Measurements from ENCODE around the gene GNB1.
"Not testable (repeated sequence)": the region's sequence is repeated elsewhere in the genome, so short reads cannot be mapped to it uniquely, and the experiment has no call there.

GNB1 gene

GRCh38 chr1:1889847-1890505 is 911 bp downstream of the GNB1 start:
- DNase-seq: peak; percentile 80

GRCh38 chr1:1889090-1889750 is 1.7 kb downstream of the GNB1 start:
- DNase-seq: no peak

- not testable (repeated sequence) for DNase-seq
These were observed 7.0 kb downstream of the GNB1 start for GRCh38 chr1:1883890-1884289.

- no peak for DNase-seq
These were observed 7.6 kb downstream of the GNB1 start for GRCh38 chr1:1883092-1883873.

- DNase-seq: no peak
These were observed 9.2 kb downstream of the GNB1 start for GRCh38 chr1:1881727-1882126.

- DNase-seq: no peak
These were observed 10.1 kb downstream of the GNB1 start for GRCh38 chr1:1880617-1881312.

- no peak for DNase-seq
These were observed 10.9 kb downstream of the GNB1 start for GRCh38 chr1:1879942-1880341.

GRCh38 chr1:1877865-1878436 is 12.9 kb downstream of the GNB1 start:
- DNase-seq: peak; percentile 79

- no peak for DNase-seq
These were observed 14.5 kb downstream of the GNB1 start for GRCh38 chr1:1876335-1876930.

GRCh38 chr1:1875932-1876331 is 15.0 kb downstream of the GNB1 start:
- no peak for DNase-seq

- no peak for DNase-seq
These were observed 16.0 kb downstream of the GNB1 start for GRCh38 chr1:1874901-1875300.

- DNase-seq: no peak
These were observed 17.7 kb downstream of the GNB1 start for GRCh38 chr1:1873186-1873585.

- no peak for DNase-seq
These were observed 18.4 kb downstream of the GNB1 start for GRCh38 chr1:1872329-1872994.

- no peak for DNase-seq
These were observed 21.4 kb downstream of the GNB1 start for GRCh38 chr1:1869469-1869868.

GRCh38 chr1:1867164-1867563 is 23.7 kb downstream of the GNB1 start:
- DNase-seq: no peak

GRCh38 chr1:1862905-1863547 is 27.9 kb downstream of the GNB1 start:
- DNase-seq: no peak

- not testable (repeated sequence) for DNase-seq
These were observed 29.1 kb downstream of the GNB1 start for GRCh38 chr1:1861761-1862310.

- DNase-seq: no peak
These were observed 29.6 kb downstream of the GNB1 start for GRCh38 chr1:1861339-1861730.

GRCh38 chr1:1859970-1860697 is 30.8 kb downstream of the GNB1 start:
- DNase-seq: not testable (repeated sequence)

GRCh38 chr1:1858382-1859086 is 32.4 kb downstream of the GNB1 start:
- DNase-seq: peak; percentile 76

Data from eye (tissue), 1 donor.